Panc1 (cell line): Measurements from ENCODE around the gene RNF213.

Experiments used
- POLR2AphosphoS5 ChIP-seq: IDR thresholded peaks from 2 replicates; pipeline ENCODE4 v1.6.1; 2012; ENCODE audit warnings: mild to moderate bottlenecking, low read depth, low read length, moderate library complexity
- SIN3A ChIP-seq: IDR thresholded peaks from 2 replicates; pipeline ENCODE4 v1.6.1; 2012; ENCODE audit warnings: low read depth, mild to moderate bottlenecking, low read length, moderate library complexity, borderline replicate concordance; ENCODE audit not compliant: insufficient read depth

DNA sequence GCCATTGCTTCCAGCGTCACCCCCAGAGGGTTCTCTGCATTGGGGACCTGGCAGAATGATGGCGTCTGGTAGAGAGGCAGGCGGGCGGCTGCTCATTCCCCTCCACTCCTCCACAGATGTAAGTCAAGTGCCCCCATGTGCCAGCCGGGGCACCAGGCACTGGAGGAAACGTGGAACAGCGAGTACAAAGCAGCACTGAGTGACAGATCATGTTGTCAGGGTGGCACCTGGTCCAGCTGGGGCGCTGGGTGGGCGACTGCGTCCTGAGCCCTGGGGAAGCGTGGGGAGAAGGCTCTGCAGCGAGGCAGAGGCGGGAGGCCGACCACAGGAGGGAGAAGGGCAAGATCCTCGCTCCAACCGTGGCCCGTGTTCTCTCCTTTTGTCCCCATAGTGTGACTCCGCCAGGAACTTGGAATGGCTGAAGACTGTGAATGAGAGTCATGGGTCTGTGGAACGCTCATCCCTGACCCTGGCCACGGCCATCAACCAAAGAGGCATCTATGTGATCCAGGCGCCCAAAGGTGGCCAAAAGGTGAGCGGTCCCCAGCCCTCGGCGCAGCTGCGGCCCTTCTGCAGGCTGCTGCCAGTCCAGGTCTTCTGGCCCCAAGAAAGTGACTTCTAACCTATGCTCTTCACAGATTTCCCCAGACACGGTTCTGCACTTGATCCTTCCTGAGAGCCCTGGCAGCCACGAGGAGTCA, 76.7 kb downstream of the RNF213 start:
- TF ChIP-seq POLR2AphosphoS5 = no peak
- TF ChIP-seq SIN3A = no peak
